ENCODE data around the gene GTPBP1. TPM values are rescaled to one million over a fixed set of nuclear protein-coding genes. Genes with fewer than 3 reads are reported as not detected.

GTPBP1 gene
- total and polyA plus RNA-seq, 4 donors = 10.5 to 59.2 (median 35.5) TPM

- Histone ChIP-seq H3K27me3 (ENCODE audit: control insufficient read depth in 1 of 2, insufficient read depth in 2 of 2, low read length in 1 of 2) (no peaks in the 10 kb centered on the region), H3K9me3 (ENCODE audit: control insufficient read depth, low read length) (no peaks in the 10 kb centered on the region), H3K27ac (ENCODE audit: low read depth in 1 of 2, low read length in 2 of 2) (no peak overlapping the region), H3K4me3 (ENCODE audit: low read length in 2 of 2) (no peak overlapping the region), H3K36me3 (ENCODE audit: control insufficient read depth in 1 of 2, insufficient read depth in 2 of 2, low read length in 1 of 2) (peaks cover 11 to 43% of the 10 kb centered on the region in 2 donors), H3K4me1 (ENCODE audit: control insufficient read depth in 1 of 2, insufficient read depth in 2 of 2, low read length in 2 of 2) (no peaks in the 10 kb centered on the region)
- peak; percentile 10 for ATAC-seq (ENCODE audit: low FRiP score)
- intact Hi-C loops (cut with DNase I) = no loop called here
- DNase-seq = no peak
- WGBS, 2 donors = 83% methylated on average over 20 of the region's 20 CpGs
These were observed 33.7 kb downstream of the GTPBP1 start for GRCh38 chr22:38739300-38740055.

GRCh38 chr22:38740116-38740723 is 34.5 kb downstream of the GTPBP1 start:
- no peaks in the 10 kb centered on the region for H3K9me3 ChIP-seq (ENCODE audit: control insufficient read depth, low read length)
- H3K27me3 ChIP-seq (ENCODE audit: control insufficient read depth in 1 of 2, insufficient read depth in 2 of 2, low read length in 1 of 2) = no peaks in the 10 kb centered on the region
- intact Hi-C loops (cut with DNase I) = no loop called here
- H3K36me3 ChIP-seq (ENCODE audit: control insufficient read depth in 1 of 2, insufficient read depth in 2 of 2, low read length in 1 of 2) = peaks cover 11 to 45% of the 10 kb centered on the region in 2 donors
- DNase-seq (no peak), ATAC-seq (ENCODE audit: low FRiP score) (no peak)
- H3K4me3 ChIP-seq (ENCODE audit: low read length in 2 of 2) = no peak overlapping the region
- 79 to 81% methylated on average over 15 of the region's 15 CpGs for whole genome bisulfite sequencing, 2 donors
- H3K27ac ChIP-seq (ENCODE audit: low read depth in 1 of 2, low read length in 2 of 2) = no peak overlapping the region
- no peaks in the 10 kb centered on the region for H3K4me1 ChIP-seq (ENCODE audit: control insufficient read depth in 1 of 2, insufficient read depth in 2 of 2, low read length in 2 of 2)

GRCh38 chr22:38740754-38741153 is 35.0 kb downstream of the GTPBP1 start:
- no peaks in the 10 kb centered on the region for H3K4me1 ChIP-seq (ENCODE audit: control insufficient read depth in 1 of 2, insufficient read depth in 2 of 2, low read length in 2 of 2)
- WGBS, 2 donors = 72 to 77% methylated on average over 8 of the region's 8 CpGs
- H3K27ac ChIP-seq (ENCODE audit: low read depth in 1 of 2, low read length in 2 of 2) = no peak overlapping the region
- no peaks in the 10 kb centered on the region for H3K27me3 ChIP-seq (ENCODE audit: control insufficient read depth in 1 of 2, insufficient read depth in 2 of 2, low read length in 1 of 2)
- ATAC-seq (ENCODE audit: low FRiP score) = no peak
- no peaks in the 10 kb centered on the region for H3K9me3 ChIP-seq (ENCODE audit: control insufficient read depth, low read length)
- H3K4me3 ChIP-seq (ENCODE audit: low read length in 2 of 2) = no peak overlapping the region
- peaks cover 11 to 43% of the 10 kb centered on the region in 2 donors for H3K36me3 ChIP-seq (ENCODE audit: control insufficient read depth in 1 of 2, insufficient read depth in 2 of 2, low read length in 1 of 2)
- intact Hi-C loops (cut with DNase I) = no loop called here
- DNase-seq = no peak

GRCh38 chr22:38741166-38741565 is 35.4 kb downstream of the GTPBP1 start:
- Histone ChIP-seq H3K36me3 (ENCODE audit: control insufficient read depth in 1 of 2, insufficient read depth in 2 of 2, low read length in 1 of 2) (peaks cover 11 to 42% of the 10 kb centered on the region in 2 donors), H3K4me3 (ENCODE audit: low read length in 2 of 2) (no peak overlapping the region), H3K4me1 (ENCODE audit: control insufficient read depth in 1 of 2, insufficient read depth in 2 of 2, low read length in 2 of 2) (no peaks in the 10 kb centered on the region), H3K27me3 (ENCODE audit: control insufficient read depth in 1 of 2, insufficient read depth in 2 of 2, low read length in 1 of 2) (no peaks in the 10 kb centered on the region), H3K27ac (ENCODE audit: low read depth in 1 of 2, low read length in 2 of 2) (no peak overlapping the region), H3K9me3 (ENCODE audit: control insufficient read depth, low read length) (no peaks in the 10 kb centered on the region)
- ATAC-seq (ENCODE audit: low FRiP score) = no peak
- WGBS, 2 donors = 86 to 89% methylated on average over 9 of the region's 9 CpGs
- DNase-seq = no peak
- intact Hi-C loops (cut with DNase I) = no loop called here

GRCh38 chr22:38741576-38741975 is 35.8 kb downstream of the GTPBP1 start:
- Histone ChIP-seq H3K4me3 (ENCODE audit: low read length in 2 of 2) (no peak overlapping the region), H3K27me3 (ENCODE audit: control insufficient read depth in 1 of 2, insufficient read depth in 2 of 2, low read length in 1 of 2) (no peaks in the 10 kb centered on the region), H3K4me1 (ENCODE audit: control insufficient read depth in 1 of 2, insufficient read depth in 2 of 2, low read length in 2 of 2) (no peaks in the 10 kb centered on the region), H3K36me3 (ENCODE audit: control insufficient read depth in 1 of 2, insufficient read depth in 2 of 2, low read length in 1 of 2) (peaks cover 11 to 42% of the 10 kb centered on the region in 2 donors), H3K27ac (ENCODE audit: low read depth in 1 of 2, low read length in 2 of 2) (no peak overlapping the region), H3K9me3 (ENCODE audit: control insufficient read depth, low read length) (no peaks in the 10 kb centered on the region)
- WGBS, 2 donors = 93 to 94% methylated on average over 10 of the region's 10 CpGs
- no peak for DNase-seq
- ATAC-seq (ENCODE audit: low FRiP score) = no peak
- intact Hi-C loops (cut with DNase I) = no loop called here

GRCh38 chr22:38742176-38742942 is 36.6 kb downstream of the GTPBP1 start:
- Histone ChIP-seq H3K27ac (ENCODE audit: low read depth in 1 of 2, low read length in 2 of 2) (no peak overlapping the region), H3K4me1 (ENCODE audit: control insufficient read depth in 1 of 2, insufficient read depth in 2 of 2, low read length in 2 of 2) (no peaks in the 10 kb centered on the region), H3K27me3 (ENCODE audit: control insufficient read depth in 1 of 2, insufficient read depth in 2 of 2, low read length in 1 of 2) (no peaks in the 10 kb centered on the region), H3K4me3 (ENCODE audit: low read length in 2 of 2) (no peak overlapping the region), H3K36me3 (ENCODE audit: control insufficient read depth in 1 of 2, insufficient read depth in 2 of 2, low read length in 1 of 2) (peaks cover 11 to 42% of the 10 kb centered on the region in 2 donors), H3K9me3 (ENCODE audit: control insufficient read depth, low read length) (no peaks in the 10 kb centered on the region)
- WGBS, 2 donors = 89 to 91% methylated on average over 25 of the region's 25 CpGs
- ATAC-seq (ENCODE audit: low FRiP score) (no peak), DNase-seq (no peak)
- intact Hi-C loops (cut with DNase I) = no loop called here

GRCh38 chr22:38744981-38745380 is 39.2 kb downstream of the GTPBP1 start:
- ATAC-seq (ENCODE audit: low FRiP score) (no peak), DNase-seq (no peak)
- Histone ChIP-seq H3K9me3 (ENCODE audit: control insufficient read depth, low read length) (no peaks in the 10 kb centered on the region), H3K36me3 (ENCODE audit: control insufficient read depth in 1 of 2, insufficient read depth in 2 of 2, low read length in 1 of 2) (peaks cover 13 to 33% of the 10 kb centered on the region in 2 donors), H3K4me3 (ENCODE audit: low read length in 2 of 2) (no peak overlapping the region), H3K4me1 (ENCODE audit: control insufficient read depth in 1 of 2, insufficient read depth in 2 of 2, low read length in 2 of 2) (no peaks in the 10 kb centered on the region), H3K27me3 (ENCODE audit: control insufficient read depth in 1 of 2, insufficient read depth in 2 of 2, low read length in 1 of 2) (no peaks in the 10 kb centered on the region), H3K27ac (ENCODE audit: low read depth in 1 of 2, low read length in 2 of 2) (no peak overlapping the region)
- intact Hi-C loops (cut with DNase I) = no loop called here
- 91 to 92% methylated on average over 6 of the region's 6 CpGs for WGBS, 2 donors

GRCh38 chr22:38745676-38746460 is 40.1 kb downstream of the GTPBP1 start:
- 90 to 91% methylated on average over 14 of the region's 14 CpGs for WGBS, 2 donors
- H3K4me1 ChIP-seq (ENCODE audit: control insufficient read depth in 1 of 2, insufficient read depth in 2 of 2, low read length in 2 of 2) = no peaks in the 10 kb centered on the region
- H3K27me3 ChIP-seq (ENCODE audit: control insufficient read depth in 1 of 2, insufficient read depth in 2 of 2, low read length in 1 of 2) = no peaks in the 10 kb centered on the region
- H3K27ac ChIP-seq (ENCODE audit: low read depth in 1 of 2, low read length in 2 of 2) = no peak overlapping the region
- H3K36me3 ChIP-seq (ENCODE audit: control insufficient read depth in 1 of 2, insufficient read depth in 2 of 2, low read length in 1 of 2) = peaks cover 6 to 32% of the 10 kb centered on the region in 2 donors
- intact Hi-C loops (cut with DNase I) = no loop called here
- no peak overlapping the region for H3K4me3 ChIP-seq (ENCODE audit: low read length in 2 of 2)
- ATAC-seq (ENCODE audit: low FRiP score) (no peak), DNase-seq (no peak)
- no peaks in the 10 kb centered on the region for H3K9me3 ChIP-seq (ENCODE audit: control insufficient read depth, low read length)
